Measurements from ENCODE around the gene RGL3.

GRCh38 chr19:11378319-11379189, 40.6 kb downstream of the RGL3 start:
- TF ChIP-seq CTCF (IDR thresholded peaks at IDR 0.05) (peak; percentile 71), ZFX (IDR thresholded peaks at IDR 0.05; ENCODE audit: borderline replicate concordance) (no peak)
